HG02678 (cell line): Measurements from ENCODE around the gene FAM221B.
A peak's percentile ranks its signal among the peaks of the same experiment; 100 is the strongest.

ENCODE experiments used
- ATAC-seq: cut with Tn5 transposase; IDR thresholded peaks from one replicate; pipeline ENCODE4 v1.9.1; 2021; ENCODE audit warnings: mild to moderate bottlenecking, moderate library complexity; ENCODE audit not compliant: unreplicated experiment

Gene FAM221B

GRCh38 chr9:35792024-35792813, 36.3 kb downstream of the FAM221B start:
- ATAC-seq, result no peak

GRCh38 chr9:35791297-35791921, 37.1 kb downstream of the FAM221B start, which contains the start of gene NPR2:
Gene NPR2, plus strand, starts transcription at chr9:35791591. Its CDS starts 818 bp downstream, at chr9:35792409.
- ATAC-seq, result no peak

- peak; percentile 67 for ATAC-seq
Measured at GRCh38 chr9:35790385-35791296, 37.9 kb downstream of the FAM221B start.

- no peak for ATAC-seq
Measured at GRCh38 chr9:35790025-35790384, 38.5 kb downstream of the FAM221B start.

GRCh38 chr9:35789541-35789940, 39.0 kb downstream of the FAM221B start:
- no peak for ATAC-seq

GRCh38 chr9:35783418-35783817, 45.1 kb downstream of the FAM221B start:
- ATAC-seq, result no peak

GRCh38 chr9:35781066-35781465, 47.5 kb downstream of the FAM221B start:
- no peak for ATAC-seq

GRCh38 chr9:35778496-35778895, 50.0 kb downstream of the FAM221B start:
- ATAC-seq, result no peak

- ATAC-seq, result no peak
Measured at GRCh38 chr9:35776018-35776417, 52.5 kb downstream of the FAM221B start.

GRCh38 chr9:35774907-35775635, 53.5 kb downstream of the FAM221B start:
- ATAC-seq, result no peak

GRCh38 chr9:35771943-35772342, 56.6 kb downstream of the FAM221B start:
- no peak for ATAC-seq

GRCh38 chr9:35771534-35771933, 57.0 kb downstream of the FAM221B start:
- ATAC-seq, result no peak

- ATAC-seq, result no peak
Measured at GRCh38 chr9:35771075-35771433, 57.5 kb downstream of the FAM221B start.

- ATAC-seq, result no peak
Measured at GRCh38 chr9:35769763-35770162, 58.8 kb downstream of the FAM221B start.

GRCh38 chr9:35767458-35767857, 61.1 kb downstream of the FAM221B start:
- no peak for ATAC-seq

- no peak for ATAC-seq
Measured at GRCh38 chr9:35766997-35767396, 61.5 kb downstream of the FAM221B start.
